NCI-H2107 treated with DMSO at 0.1 percent for 48 hours (cell line): ENCODE data around the gene CD6.

Source experiments
- DNase-seq: peaks from one replicate; lab custom pipeline; 2025; ENCODE audit not compliant: unreplicated experiment; lab: John Stamatoyannopoulos, UW

CD6 gene

GRCh38 chr11:61007956-61008896, 36.7 kb downstream of the CD6 start:
- no peak for DNase-seq

DNA sequence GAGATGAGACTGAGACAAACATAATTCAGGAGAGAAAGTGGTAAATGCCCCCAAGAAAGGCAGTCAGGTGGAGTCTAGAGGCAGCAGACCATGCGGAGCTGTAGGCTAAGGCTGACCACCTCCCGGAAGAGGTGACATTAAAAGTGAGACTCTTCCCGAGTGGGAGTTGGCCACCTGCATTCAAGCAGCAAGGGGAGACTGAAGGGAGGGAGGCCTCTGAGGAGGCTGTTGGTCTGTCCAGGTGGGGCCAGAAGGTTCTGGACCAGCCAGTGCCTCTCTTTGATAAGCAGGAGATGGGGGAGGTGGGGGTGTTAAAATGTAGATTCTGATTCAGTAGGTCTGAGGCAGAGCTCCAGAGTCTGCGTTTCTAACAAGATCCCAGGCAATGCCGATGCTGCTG, 37.5 kb downstream of the CD6 start:
- no peak for DNase-seq

- DNase-seq = no peak
Observed at GRCh38 chr11:61009392-61010275, 38.2 kb downstream of the CD6 start.

DNA sequence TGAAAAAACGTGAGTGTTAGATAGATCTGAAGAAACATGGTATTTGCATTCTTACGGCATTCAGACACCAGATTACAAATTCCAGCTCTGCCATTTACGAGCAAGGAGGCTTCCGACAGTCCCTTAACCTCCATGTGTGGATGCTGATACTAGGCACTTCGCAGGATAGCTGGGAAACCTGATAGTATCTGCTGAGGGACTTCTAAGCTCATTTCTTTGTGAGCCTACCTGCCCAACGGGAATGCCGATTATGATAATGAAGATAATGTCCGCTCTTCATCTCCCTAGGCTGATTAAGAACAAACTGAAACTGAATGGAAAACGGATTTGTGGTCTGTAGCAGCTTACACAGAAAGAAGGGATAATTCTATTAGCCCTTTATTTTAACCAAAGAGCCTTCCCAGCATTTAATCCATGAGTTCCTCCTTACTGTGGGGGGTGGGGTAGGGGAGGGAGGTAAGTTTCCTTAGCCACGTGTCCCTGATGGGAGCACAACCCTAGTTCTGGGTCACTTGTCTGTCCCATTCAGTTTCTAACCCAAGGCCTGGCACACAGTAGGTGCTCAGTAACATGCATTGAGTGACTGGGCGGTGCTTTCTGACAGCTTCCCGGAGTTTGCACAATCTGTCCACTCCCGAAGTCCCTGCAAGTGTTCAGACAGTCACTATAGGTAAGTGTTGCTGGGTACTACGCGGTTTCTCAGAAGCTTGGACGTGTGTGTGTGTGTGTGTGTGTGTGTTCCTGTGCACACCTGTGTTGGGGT, 39.2 kb downstream of the CD6 start:
- no peak for DNase-seq

DNA sequence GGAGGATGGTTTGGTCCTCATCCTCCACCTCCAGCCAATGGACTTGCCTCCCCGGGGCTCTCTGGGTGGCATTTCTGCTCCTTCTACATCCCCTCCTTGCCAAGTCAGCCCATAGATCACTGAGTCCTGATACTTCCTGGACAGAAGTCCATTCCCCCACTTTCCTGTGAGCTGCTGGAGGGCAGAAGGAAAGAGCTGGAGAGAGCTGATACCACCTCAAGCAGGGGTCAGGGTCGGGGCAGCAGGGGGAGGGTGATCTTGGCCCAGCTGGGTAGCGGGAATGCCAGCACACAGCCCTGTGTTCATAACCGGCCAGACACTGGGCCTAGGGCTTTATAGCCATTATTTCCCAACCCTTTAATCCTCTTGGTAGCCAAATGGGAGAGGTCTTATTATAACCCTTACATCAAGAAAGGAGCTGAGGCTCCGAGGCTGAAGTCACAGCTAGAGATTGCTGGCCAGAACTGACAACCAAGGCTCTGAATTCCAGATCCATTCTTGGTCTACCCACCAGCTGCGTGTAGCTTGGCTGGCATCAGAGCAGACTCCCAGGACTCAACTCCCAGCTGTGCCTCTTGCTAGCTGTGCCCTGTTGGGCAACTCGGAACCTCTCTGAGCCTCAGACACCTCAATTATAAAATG, 39.9 kb downstream of the CD6 start:
- no peak for DNase-seq

DNA sequence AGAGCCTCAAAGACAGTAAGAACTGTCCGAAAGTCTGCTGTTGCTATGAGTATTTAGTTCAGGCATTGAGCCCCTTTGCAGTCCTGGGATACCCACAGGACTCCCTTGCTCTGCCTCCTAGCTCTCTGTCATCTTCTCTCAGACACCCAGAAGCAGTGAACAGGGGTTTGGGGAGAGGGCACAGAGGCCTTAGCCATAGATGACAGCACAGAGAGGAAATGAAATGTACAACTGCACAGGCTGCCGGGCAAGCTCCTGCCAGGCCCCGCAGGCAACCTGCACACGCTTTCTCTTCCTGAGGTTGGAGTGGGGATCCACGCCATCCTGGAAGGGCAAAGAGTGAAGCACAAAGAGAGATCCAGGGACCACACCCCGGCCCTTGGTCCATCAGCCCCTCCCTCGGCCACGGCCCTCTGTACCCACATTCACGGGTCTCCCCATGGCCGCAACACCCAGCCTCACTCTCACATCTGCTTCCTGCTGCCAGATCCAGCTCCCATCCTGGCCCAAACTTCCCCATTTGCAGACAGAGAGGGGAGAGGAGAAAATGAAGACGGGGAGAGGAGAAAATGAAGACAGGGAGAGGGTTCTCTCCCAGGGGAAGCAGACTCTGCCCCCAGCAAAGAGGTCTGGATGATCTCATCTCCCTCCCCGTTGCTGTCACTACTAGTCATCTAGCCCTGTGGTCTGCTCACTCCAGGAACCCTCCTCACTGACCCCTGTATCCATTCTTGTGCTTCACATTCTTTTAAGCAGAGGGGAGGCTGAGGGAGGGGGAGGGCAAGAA, 40.7 kb downstream of the CD6 start:
- DNase-seq = no peak

DNA sequence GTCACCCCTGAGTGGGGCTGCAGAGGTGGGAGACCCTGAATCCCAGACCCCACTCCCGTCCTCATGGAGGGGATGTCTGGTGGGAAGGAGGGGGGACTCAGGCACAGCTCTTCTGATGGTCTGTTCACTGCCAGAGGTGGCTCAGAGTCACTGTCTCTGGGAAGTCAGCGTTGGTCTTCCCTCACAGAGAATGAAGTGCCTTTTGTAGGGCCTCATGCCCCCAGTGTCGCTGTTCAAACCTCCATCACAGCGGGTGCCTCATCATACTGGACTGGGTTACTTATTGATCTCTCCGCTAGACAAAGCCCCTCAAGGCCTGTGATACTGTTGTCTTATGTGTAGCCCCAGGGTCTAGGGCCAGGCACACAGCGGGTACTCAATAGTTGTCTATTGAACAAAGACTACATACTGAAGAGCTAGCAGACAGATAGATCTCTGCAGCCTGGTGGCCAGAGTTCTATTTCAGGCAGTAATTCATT, 41.3 kb downstream of the CD6 start:
- no peak for DNase-seq

DNA sequence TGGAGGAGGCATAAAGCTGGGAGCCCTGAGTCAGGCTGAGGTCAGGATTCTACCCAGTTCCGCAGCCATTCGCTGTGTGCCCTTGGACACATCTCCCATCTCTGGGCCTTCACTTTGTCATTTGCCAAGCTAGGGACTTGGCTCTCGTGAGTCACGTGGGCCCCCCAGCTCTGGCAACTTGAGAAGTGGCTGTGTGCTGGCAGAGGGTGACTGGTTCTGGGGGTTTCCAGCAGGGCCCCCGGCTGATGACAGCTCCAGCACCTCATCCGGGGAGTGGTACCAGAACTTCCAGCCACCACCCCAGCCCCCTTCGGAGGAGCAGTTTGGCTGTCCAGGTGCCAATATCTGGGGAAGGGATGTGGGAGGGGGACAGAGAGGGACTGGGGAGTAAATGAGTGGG, 46.6 kb downstream of the CD6 start:
- no peak for DNase-seq

DNA sequence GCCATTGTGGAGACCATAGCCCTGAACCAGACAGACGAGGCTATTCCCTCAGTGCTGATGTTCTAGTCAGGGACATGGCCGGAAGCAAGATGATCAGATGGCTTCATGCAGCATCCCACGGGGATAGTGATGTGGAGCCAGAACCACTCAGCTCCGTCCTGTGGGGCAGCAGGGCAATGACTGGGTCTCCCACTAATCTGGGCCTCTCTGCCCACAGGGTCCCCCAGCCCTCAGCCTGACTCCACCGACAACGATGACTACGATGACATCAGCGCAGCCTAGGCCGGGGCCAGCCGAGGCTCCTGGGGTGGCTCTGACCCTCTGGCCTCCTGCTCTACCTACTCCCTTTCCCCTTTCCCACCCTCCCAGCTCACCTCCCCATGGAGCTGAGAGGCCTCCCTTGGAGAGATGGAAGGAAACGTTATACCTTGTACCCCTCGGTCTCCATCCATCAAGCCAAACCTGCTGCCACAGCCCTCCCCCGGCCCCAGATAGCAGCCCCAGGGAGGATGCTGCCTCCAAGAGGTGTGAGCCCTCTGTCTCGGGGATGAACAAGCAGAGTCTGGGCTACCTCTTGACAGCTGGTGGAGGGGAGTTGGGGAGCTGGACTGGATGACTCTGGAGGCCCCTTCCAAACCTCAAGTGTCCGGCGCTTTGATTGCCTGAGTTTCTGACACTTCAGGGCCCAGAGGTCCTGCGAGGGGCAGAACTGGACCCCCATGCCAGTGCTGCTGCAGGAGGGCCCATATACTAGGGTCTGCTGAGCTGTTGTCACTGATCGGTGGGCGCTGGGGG, 47.8 kb downstream of the CD6 start:
- DNase-seq = no peak

- no peak for DNase-seq
Observed at GRCh38 chr11:61019832-61020405, 48.4 kb downstream of the CD6 start.

GRCh38 chr11:61020551-61021235, 49.2 kb downstream of the CD6 start:
- no peak for DNase-seq

DNA sequence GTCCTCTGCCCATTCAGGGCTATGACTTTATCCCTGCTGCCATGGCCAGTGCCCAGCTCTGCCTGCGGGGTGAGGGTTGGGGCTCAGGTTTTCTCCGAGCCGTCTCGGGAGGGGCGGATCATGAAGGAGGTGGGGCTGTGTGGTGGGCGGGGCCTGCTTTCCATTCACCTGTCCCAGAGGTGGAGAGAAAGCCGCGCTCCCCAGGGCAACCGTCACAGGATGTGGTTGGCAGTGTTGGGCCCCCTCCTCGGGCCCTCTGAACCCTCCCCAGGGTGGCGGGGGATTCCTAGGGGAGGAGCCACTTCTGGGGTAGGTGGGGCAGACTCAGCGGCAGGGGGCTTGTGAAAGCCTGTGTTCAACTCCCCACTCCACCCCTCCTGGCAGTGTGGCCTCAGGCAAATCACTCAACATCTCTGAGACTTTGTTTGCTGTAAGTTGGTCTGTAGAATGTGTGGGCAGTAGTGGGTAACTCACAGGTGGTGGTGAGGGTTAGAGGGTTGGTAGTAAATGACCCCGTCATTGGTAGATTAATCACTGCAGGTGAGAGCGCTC, 50.3 kb downstream of the CD6 start:
- peak; percentile 36 for DNase-seq

GRCh38 chr11:61022311-61023085, 51.0 kb downstream of the CD6 start:
- DNase-seq = no peak

DNA sequence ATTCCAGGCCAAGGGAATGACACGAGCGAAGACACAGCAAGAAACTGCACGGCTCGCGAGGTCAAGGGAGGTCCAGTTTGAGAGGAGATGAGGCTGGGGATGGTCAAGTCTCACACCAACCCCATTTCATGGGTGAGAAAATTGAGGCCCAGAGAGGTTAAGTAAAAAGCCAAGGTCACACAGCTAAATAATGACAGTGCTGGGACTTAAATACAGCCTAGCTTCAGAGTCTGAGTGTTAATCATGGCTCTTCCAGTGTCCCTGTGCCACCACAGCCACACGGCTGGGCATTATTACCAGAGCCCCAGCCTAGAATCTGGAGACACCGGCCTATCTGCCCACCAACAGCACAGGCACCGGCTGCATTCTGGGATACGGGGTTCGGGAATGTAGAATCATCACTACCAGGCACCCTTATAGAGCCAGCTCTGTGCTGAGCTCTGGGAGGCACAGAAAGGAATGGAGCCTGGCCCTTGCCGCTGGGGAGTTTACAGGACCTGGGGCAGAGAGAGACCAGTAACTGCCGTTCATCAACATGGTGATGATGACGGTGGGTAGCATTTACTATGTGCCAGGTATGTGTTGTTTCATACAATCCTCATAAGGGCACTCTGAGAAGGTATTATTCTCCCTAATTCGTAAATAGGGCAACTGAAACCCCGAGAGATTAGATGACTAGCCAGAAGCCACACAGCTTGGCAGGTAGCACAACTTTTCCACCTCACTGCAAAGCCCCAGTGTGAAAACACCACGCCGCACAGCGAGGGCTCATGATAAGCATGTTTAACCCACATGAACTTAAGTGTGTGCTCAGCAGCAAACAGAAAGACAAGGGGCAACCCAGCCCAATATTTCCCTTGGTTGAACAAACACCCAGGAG, 51.8 kb downstream of the CD6 start:
- peak; percentile 55 for DNase-seq

GRCh38 chr11:61023966-61024295, 52.5 kb downstream of the CD6 start:
- DNase-seq = no peak
